Immature natural killer cell (primary cell): ENCODE data around the gene PCDHA7. TPM values are rescaled to one million over a fixed set of nuclear protein-coding genes. Genes with fewer than 3 reads are reported as not detected.
"Not testable (repeated sequence)": the region's sequence is repeated elsewhere in the genome, so short reads cannot be mapped to it uniquely, and the experiment has no call there.

Experiments
- DNase-seq, 3 donors: peaks; one replicate each; pipeline ENCODE4 v3.0.0; 2022; ENCODE audit warnings: mixed read lengths in 1 of 3
- H3K27ac Mint-ChIP-seq, 6 donors: one replicate each; pipeline ENCODE4 v1.8.0; 2020; ENCODE audit warnings: mixed read lengths in 6 of 6, mild to moderate bottlenecking in 5 of 6, inconsistent platforms in 4 of 6, moderate library complexity in 3 of 6
- H3K27me3 Mint-ChIP-seq, 3 donors: one replicate each; pipeline ENCODE4 v1.8.0; 2020 to 2021; ENCODE audit warnings: low read depth in 3 of 3, mild to moderate bottlenecking in 3 of 3, mixed read lengths in 3 of 3, moderate library complexity in 3 of 3, inconsistent platforms in 1 of 3
- H3K36me3 Mint-ChIP-seq, 3 donors: one replicate each; pipeline ENCODE4 v1.8.0; 2020; ENCODE audit warnings: mixed read lengths in 3 of 3, inconsistent platforms in 2 of 3, mild to moderate bottlenecking in 2 of 3
- H3K4me1 Mint-ChIP-seq, 2 donors: one replicate each; pipeline ENCODE4 v1.8.0; 2020; ENCODE audit warnings: inconsistent platforms in 2 of 2, mild to moderate bottlenecking in 2 of 2, mixed read lengths in 2 of 2, moderate library complexity in 1 of 2
- H3K4me3 Mint-ChIP-seq, 5 donors: one replicate each; pipeline ENCODE4 v1.8.0; 2020; ENCODE audit warnings: mild to moderate bottlenecking in 5 of 5, mixed read lengths in 5 of 5, inconsistent platforms in 3 of 5, moderate library complexity in 3 of 5
- H3K9me3 Mint-ChIP-seq, 6 donors: one replicate each; pipeline ENCODE4 v1.8.0; 2020; ENCODE audit warnings: mild to moderate bottlenecking in 6 of 6, mixed read lengths in 6 of 6, inconsistent platforms in 4 of 6, moderate library complexity in 3 of 6
- polyA plus RNA-seq, 3 donors: library from polyadenylated mRNA; unstranded; fragments of 300-500 nt; fragmentation: Illumina TruSeq; gene quantifications; one replicate each; pipeline ENCODE4 v1.2.3, GENCODE V29; 2021

The PCDHA7 gene
- polyA plus RNA-seq, 3 donors from 2014 or later = not detected

DNA sequence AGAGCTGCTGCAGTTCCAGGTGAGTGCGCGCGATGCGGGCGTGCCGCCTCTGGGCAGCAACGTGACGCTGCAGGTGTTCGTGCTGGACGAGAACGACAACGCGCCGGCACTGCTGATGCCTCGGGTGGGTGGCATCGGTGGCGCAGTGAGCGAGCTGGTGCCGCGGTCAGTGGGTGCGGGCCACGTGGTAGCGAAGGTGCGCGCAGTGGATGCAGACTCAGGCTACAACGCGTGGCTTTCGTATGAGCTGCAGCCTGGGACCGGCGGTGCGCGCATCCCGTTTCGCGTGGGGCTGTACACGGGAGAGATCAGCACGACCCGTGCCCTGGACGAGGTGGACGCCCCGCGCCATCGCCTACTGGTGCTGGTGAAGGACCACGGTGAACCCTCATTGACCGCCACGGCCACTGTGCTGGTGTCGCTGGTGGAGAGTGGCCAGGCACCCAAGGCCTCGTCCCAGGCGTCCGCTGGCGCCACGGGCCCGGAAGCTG is 31.2 kb upstream of the PCDHA7 start:
- peaks cover 4 to 5% (median 5%) of the 10 kb centered on the region in 3 donors for H3K36me3 Mint-ChIP-seq
- no peak overlapping the region for H3K27ac Mint-ChIP-seq
- peaks cover 10 to 52% (median 32%) of the 10 kb centered on the region in 6 donors for H3K9me3 Mint-ChIP-seq
- no peaks in the 10 kb centered on the region for H3K4me1 Mint-ChIP-seq
- peaks cover 6 to 31% (median 20%) of the 10 kb centered on the region in 3 donors for H3K27me3 Mint-ChIP-seq
- DNase-seq = no peak
- no peak overlapping the region for H3K4me3 Mint-ChIP-seq

DNA sequence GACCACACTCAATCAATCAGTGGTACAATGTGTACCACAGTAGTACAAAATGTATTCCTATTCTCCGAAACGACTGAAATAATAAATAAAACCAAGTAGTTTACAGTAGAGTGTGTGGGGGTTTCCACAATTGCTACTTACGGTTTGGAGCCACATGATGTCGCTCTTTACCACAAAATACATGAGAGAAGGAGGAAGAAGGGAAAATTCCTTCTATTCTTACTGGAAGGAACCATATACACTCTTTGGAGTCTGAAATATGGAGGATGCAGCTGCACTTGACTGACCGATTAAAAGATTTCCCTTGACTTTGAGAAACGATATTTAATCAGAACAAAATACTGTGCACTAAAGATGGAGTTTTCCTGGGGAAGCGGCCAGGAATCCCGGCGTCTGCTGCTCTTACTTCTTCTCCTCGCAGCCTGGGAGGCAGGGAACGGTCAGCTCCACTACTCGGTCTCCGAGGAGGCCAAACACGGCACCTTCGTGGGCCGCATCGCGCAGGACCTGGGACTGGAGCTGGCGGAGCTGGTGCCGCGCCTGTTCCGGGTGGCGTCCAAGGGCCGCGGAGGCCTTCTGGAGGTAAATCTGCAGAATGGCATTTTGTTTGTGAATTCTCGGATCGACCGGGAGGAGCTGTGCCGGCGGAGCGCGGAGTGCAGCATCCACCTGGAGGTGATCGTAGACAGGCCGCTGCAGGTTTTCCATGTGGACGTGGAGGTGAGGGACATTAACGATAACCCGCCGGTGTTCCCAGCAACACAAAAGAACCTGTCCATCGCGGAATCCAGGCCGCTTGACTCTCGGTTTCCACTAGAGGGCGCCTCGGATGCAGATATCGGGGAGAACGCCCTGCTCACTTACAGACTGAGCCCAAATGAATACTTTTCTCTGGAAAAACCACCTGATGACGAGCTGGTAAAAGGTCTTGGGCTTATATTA is 27.0 kb upstream of the PCDHA7 start, which contains the start of gene PCDHA4:
TSS of gene PCDHA4 (plus strand) at position 235 of the 942 bp plus-strand sequence.
- Mint-ChIP-seq H3K27me3 (peaks cover 6 to 18% (median 18%) of the 10 kb centered on the region in 3 donors), H3K27ac (no peak within 1 kb of the TSS), H3K4me1 (no peaks in the 10 kb centered on the region), H3K9me3 (peaks cover 12 to 40% (median 24%) of the 10 kb centered on the region in 6 donors), H3K4me3 (peak within 1 kb of the TSS in 1 of 5 donors; percentile 27), H3K36me3 (peaks cover 4 to 5% (median 5%) of the 10 kb centered on the region in 3 donors)
- DNase-seq = no peak

GRCh38 chr5:140808241-140808888 is 25.7 kb upstream of the PCDHA7 start:
- not testable (repeated sequence) for H3K4me1 Mint-ChIP-seq, H3K36me3 Mint-ChIP-seq, H3K4me3 Mint-ChIP-seq, DNase-seq, H3K27ac Mint-ChIP-seq
- H3K9me3 Mint-ChIP-seq = peaks cover 16 to 49% (median 25%) of the 10 kb centered on the region in 6 donors
- H3K27me3 Mint-ChIP-seq = peaks cover 4 to 20% (median 18%) of the 10 kb centered on the region in 3 donors

- Mint-ChIP-seq H3K4me3 (no peak overlapping the region), H3K27ac (no peak overlapping the region), H3K27me3 (peaks cover 2 to 21% (median 13%) of the 10 kb centered on the region in 3 donors), H3K4me1 (no peaks in the 10 kb centered on the region), H3K36me3 (peaks cover 0 to 5% (median 4%) of the 10 kb centered on the region in 3 donors), H3K9me3 (peaks cover 12 to 45% (median 21%) of the 10 kb centered on the region in 6 donors)
- no peak for DNase-seq
These were observed 25.2 kb upstream of the PCDHA7 start for GRCh38 chr5:140808889-140809291.

- no peaks in the 10 kb centered on the region for H3K36me3 Mint-ChIP-seq
- peaks cover 4 to 28% (median 9%) of the 10 kb centered on the region in 6 donors for H3K9me3 Mint-ChIP-seq
- no peak within 1 kb of the TSS for H3K4me3 Mint-ChIP-seq
- peaks cover 2 to 10% (median 8%) of the 10 kb centered on the region in 3 donors for H3K27me3 Mint-ChIP-seq
- DNase-seq = no peak
- no peak within 1 kb of the TSS for H3K27ac Mint-ChIP-seq
- H3K4me1 Mint-ChIP-seq = no peaks in the 10 kb centered on the region
These were observed 12.4 kb upstream of the PCDHA7 start, which contains the start of gene PCDHA5 for GRCh38 chr5:140821375-140822280. Gene PCDHA5, plus strand, starts transcription at chr5:140821613.

GRCh38 chr5:140822281-140822629 is 11.8 kb upstream of the PCDHA7 start:
- Mint-ChIP-seq H3K4me1 (no peaks in the 10 kb centered on the region), H3K36me3 (no peaks in the 10 kb centered on the region), H3K9me3 (peaks cover 4 to 32% (median 12%) of the 10 kb centered on the region in 6 donors), H3K27me3 (peaks cover 2 to 13% (median 13%) of the 10 kb centered on the region in 3 donors), H3K4me3 (no peak overlapping the region), H3K27ac (no peak overlapping the region)
- DNase-seq = no peak

GRCh38 chr5:140822969-140823368 is 11.1 kb upstream of the PCDHA7 start:
- H3K27me3 Mint-ChIP-seq = peaks cover 7 to 15% (median 14%) of the 10 kb centered on the region in 3 donors
- not testable (repeated sequence) for H3K27ac Mint-ChIP-seq, H3K36me3 Mint-ChIP-seq, H3K4me1 Mint-ChIP-seq, H3K4me3 Mint-ChIP-seq, DNase-seq
- H3K9me3 Mint-ChIP-seq = peaks cover 3 to 39% (median 18%) of the 10 kb centered on the region in 6 donors

- no peak overlapping the region for H3K27ac Mint-ChIP-seq
- H3K27me3 Mint-ChIP-seq = peaks cover 9 to 14% (median 13%) of the 10 kb centered on the region in 3 donors
- peaks cover 0 to 6% (median 0%) of the 10 kb centered on the region in 3 donors for H3K36me3 Mint-ChIP-seq
- DNase-seq = no peak
- peaks cover 2 to 44% (median 20%) of the 10 kb centered on the region in 6 donors for H3K9me3 Mint-ChIP-seq
- H3K4me3 Mint-ChIP-seq = no peak overlapping the region
- H3K4me1 Mint-ChIP-seq = no peaks in the 10 kb centered on the region
These were observed 10.6 kb upstream of the PCDHA7 start for GRCh38 chr5:140823475-140823874.

DNA sequence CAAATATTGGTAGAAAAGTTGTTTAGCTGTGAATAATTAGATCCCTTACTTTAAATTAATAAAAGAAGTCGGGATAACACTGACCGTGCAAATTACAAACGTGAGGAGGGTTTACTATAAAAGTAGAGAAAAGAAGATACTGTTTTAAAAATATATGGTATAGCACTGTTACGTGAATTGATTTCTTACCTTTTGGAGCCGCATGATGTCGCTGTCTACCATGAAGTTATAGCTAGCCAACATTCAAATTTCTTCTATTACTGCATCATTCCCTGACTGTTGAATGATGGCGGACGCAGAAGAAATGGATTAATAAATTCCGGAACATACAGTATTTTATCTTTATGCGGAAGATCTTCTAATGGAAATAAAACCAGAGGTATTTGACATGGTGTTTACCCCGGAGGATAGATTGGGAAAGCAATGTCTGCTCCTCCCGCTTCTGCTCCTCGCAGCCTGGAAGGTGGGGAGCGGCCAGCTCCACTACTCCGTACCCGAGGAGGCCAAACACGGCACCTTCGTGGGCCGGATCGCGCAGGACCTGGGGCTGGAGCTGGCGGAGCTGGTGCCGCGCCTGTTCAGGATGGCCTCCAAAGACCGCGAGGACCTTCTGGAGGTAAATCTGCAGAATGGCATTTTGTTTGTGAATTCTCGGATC is 6.2 kb upstream of the PCDHA7 start, which contains the start of gene PCDHA6:
TSS of gene PCDHA6 (plus strand) at position 257 of the 658 bp plus-strand sequence. CDS start at position 389, 132 bp downstream.
- Mint-ChIP-seq H3K27ac (no peak within 1 kb of the TSS), H3K27me3 (peaks cover 12 to 25% (median 19%) of the 10 kb centered on the region in 3 donors), H3K4me1 (no peaks in the 10 kb centered on the region), H3K4me3 (no peak within 1 kb of the TSS), H3K36me3 (peaks cover 0 to 13% (median 0%) of the 10 kb centered on the region in 3 donors), H3K9me3 (peaks cover 7 to 60% (median 33%) of the 10 kb centered on the region in 6 donors)
- no peak for DNase-seq

- H3K9me3 Mint-ChIP-seq = peaks cover 7 to 64% (median 37%) of the 10 kb centered on the region in 6 donors
- no peak for DNase-seq
- no peak overlapping the region for H3K27ac Mint-ChIP-seq
- no peaks in the 10 kb centered on the region for H3K4me1 Mint-ChIP-seq
- H3K4me3 Mint-ChIP-seq = no peak overlapping the region
- H3K36me3 Mint-ChIP-seq = peaks cover 0 to 14% (median 0%) of the 10 kb centered on the region in 3 donors
- H3K27me3 Mint-ChIP-seq = peaks cover 12 to 25% (median 21%) of the 10 kb centered on the region in 3 donors
These were observed 5.7 kb upstream of the PCDHA7 start for GRCh38 chr5:140828362-140828737.

GRCh38 chr5:140829511-140830501 is 4.3 kb upstream of the PCDHA7 start:
- not testable (repeated sequence) for DNase-seq, H3K27ac Mint-ChIP-seq, H3K4me3 Mint-ChIP-seq, H3K4me1 Mint-ChIP-seq
- peaks cover 0 to 14% (median 0%) of the 10 kb centered on the region in 3 donors for H3K36me3 Mint-ChIP-seq
- H3K27me3 Mint-ChIP-seq = peaks cover 15 to 29% (median 25%) of the 10 kb centered on the region in 3 donors
- peaks cover 7 to 66% (median 38%) of the 10 kb centered on the region in 6 donors for H3K9me3 Mint-ChIP-seq
